GM12892 (cell line): Measurements from ENCODE around the gene ZFTA.

Experiments used
- POLR2A ChIP-seq: IDR thresholded peaks from 2 replicates; pipeline ENCODE4 v1.6.1; 2011; ENCODE audit warnings: low read depth, low read length, control low read depth
- POLR2AphosphoS5 ChIP-seq: IDR thresholded peaks from 2 replicates; pipeline ENCODE4 v1.6.1; 2011; ENCODE audit warnings: low read depth, low read length, control low read depth

GRCh38 chr11:63719987-63720386 lies 48.6 kb downstream of the ZFTA start:
- no peak for TF ChIP-seq POLR2A
- no peak for TF ChIP-seq POLR2AphosphoS5
